ENCODE measurements around the gene CDK16.

The CDK16 gene

GRCh38 chrX:47215291-47215900 lies 3.1 kb upstream of the CDK16 start:
- TF ChIP-seq CTCF (IDR thresholded peaks at IDR 0.05; ENCODE audit: borderline replicate concordance, insufficient read depth, low read depth, low read length) = no peak
- no peak overlapping the region for H3K4me3 ChIP-seq (ENCODE audit: low read depth, low read length)

- no peak for TF ChIP-seq CTCF (IDR thresholded peaks at IDR 0.05; ENCODE audit: borderline replicate concordance, insufficient read depth, low read depth, low read length)
- no peak overlapping the region for H3K4me3 ChIP-seq (ENCODE audit: low read depth, low read length)
Observed at GRCh38 chrX:47216393-47216925, 2.0 kb upstream of the CDK16 start.

GRCh38 chrX:47217121-47217851 lies 1.2 kb upstream of the CDK16 start:
- peak overlapping the region; percentile 34 for H3K4me3 ChIP-seq (ENCODE audit: low read depth, low read length)
- no peak for TF ChIP-seq CTCF (IDR thresholded peaks at IDR 0.05; ENCODE audit: borderline replicate concordance, insufficient read depth, low read depth, low read length)

GRCh38 chrX:47217852-47218279 lies 615 bp upstream of the CDK16 start:
- TF ChIP-seq CTCF (IDR thresholded peaks at IDR 0.05; ENCODE audit: borderline replicate concordance, insufficient read depth, low read depth, low read length) = no peak
- peak overlapping the region; percentile 89 for H3K4me3 ChIP-seq (ENCODE audit: low read depth, low read length)

- peak overlapping the region; percentile 89 for H3K4me3 ChIP-seq (ENCODE audit: low read depth, low read length)
- TF ChIP-seq CTCF (IDR thresholded peaks at IDR 0.05; ENCODE audit: borderline replicate concordance, insufficient read depth, low read depth, low read length) = no peak
Observed at GRCh38 chrX:47218920-47219815, 687 bp downstream of the CDK16 start.

GRCh38 chrX:47221756-47222155 lies 3.3 kb downstream of the CDK16 start:
- no peak overlapping the region for H3K4me3 ChIP-seq (ENCODE audit: low read depth, low read length)
- TF ChIP-seq CTCF (IDR thresholded peaks at IDR 0.05; ENCODE audit: borderline replicate concordance, insufficient read depth, low read depth, low read length) = no peak
